Measurements from ENCODE around the gene SDF4.

DNA sequence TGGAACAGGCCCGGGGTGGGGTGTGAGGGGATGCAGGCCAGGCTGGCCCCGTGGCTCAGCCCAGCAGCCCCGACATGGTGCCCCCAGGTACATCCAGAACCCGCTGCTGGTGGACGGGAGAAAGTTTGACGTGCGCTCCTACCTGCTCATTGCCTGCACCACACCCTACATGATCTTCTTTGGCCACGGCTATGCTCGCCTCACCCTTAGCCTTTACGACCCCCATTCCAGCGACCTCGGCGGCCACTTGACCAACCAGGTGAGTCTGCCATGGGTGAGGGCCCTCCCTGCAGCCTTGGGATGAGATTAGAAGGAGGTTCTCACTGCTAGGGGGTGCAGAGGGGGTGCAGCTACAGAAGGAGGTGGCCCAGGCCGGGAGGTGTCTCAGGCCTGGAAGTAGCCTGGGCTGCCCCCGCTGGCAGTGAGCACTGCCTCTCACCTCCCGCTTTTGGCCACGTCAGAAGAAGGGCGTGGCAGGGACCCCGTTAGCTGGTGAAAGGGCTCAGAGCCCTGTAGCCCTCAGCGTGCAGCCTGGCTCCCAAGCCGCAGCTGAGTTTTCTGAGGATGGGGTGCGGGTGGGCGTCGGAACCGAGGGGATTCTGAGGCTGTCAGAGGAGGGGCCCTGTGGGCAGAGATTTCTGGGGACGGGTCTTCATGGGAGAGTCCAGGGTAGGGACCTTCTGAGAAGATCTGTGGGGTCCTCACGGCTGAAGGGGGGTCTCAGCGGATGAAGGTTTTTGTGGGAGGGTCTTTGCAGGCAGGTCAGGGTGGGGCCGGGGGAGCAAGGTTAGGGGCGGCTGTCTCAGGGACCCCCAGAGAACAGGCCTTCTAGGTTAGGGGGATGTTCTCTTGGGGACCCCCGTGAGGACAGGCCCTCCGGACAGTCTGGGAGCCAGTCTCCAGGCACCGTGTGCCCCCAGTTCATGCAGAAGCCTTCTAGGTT is 47.7 kb downstream of the SDF4 start:
- no peak for TF ChIP-seq TAF1 (IDR thresholded peaks at IDR 0.05; ENCODE audit: low read depth)
- TF ChIP-seq, protein P1, sequence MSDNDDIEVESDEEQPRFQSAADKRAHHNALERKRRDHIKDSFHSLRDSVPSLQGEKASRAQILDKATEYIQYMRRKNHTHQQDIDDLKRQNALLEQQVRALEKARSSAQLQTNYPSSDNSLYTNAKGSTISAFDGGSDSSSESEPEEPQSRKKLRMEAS (IDR thresholded peaks at IDR 0.05), result no peak
- TF ChIP-seq EP300 (IDR thresholded peaks at IDR 0.05; ENCODE audit: borderline replicate concordance), result no peak
- no peak for TF ChIP-seq FOXM1 (IDR thresholded peaks at IDR 0.05; ENCODE audit: borderline replicate concordance, low read depth)
- no peak for TF ChIP-seq YY1 (IDR thresholded peaks at IDR 0.05; ENCODE audit: low read depth)
- TF ChIP-seq, protein P2, sequence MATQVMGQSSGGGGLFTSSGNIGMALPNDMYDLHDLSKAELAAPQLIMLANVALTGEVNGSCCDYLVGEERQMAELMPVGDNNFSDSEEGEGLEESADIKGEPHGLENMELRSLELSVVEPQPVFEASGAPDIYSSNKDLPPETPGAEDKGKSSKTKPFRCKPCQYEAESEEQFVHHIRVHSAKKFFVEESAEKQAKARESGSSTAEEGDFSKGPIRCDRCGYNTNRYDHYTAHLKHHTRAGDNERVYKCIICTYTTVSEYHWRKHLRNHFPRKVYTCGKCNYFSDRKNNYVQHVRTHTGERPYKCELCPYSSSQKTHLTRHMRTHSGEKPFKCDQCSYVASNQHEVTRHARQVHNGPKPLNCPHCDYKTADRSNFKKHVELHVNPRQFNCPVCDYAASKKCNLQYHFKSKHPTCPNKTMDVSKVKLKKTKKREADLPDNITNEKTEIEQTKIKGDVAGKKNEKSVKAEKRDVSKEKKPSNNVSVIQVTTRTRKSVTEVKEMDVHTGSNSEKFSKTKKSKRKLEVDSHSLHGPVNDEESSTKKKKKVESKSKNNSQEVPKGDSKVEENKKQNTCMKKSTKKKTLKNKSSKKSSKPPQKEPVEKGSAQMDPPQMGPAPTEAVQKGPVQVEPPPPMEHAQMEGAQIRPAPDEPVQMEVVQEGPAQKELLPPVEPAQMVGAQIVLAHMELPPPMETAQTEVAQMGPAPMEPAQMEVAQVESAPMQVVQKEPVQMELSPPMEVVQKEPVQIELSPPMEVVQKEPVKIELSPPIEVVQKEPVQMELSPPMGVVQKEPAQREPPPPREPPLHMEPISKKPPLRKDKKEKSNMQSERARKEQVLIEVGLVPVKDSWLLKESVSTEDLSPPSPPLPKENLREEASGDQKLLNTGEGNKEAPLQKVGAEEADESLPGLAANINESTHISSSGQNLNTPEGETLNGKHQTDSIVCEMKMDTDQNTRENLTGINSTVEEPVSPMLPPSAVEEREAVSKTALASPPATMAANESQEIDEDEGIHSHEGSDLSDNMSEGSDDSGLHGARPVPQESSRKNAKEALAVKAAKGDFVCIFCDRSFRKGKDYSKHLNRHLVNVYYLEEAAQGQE (IDR thresholded peaks at IDR 0.05; ENCODE audit: low read depth), result no peak
- no peak for TF ChIP-seq TEAD4 (IDR thresholded peaks at IDR 0.05)
- no peak for TF ChIP-seq EGR1 (IDR thresholded peaks at IDR 0.05)
- no peak for TF ChIP-seq RAD21 (IDR thresholded peaks at IDR 0.05; ENCODE audit: low read depth)
- no peak for TF ChIP-seq CREB1 (IDR thresholded peaks at IDR 0.05; ENCODE audit: low read depth)
- TF ChIP-seq ZBTB7A (IDR thresholded peaks at IDR 0.05; ENCODE audit: low read depth), result no peak
- TF ChIP-seq NFIC (IDR thresholded peaks at IDR 0.05), result no peak
- no peak for TF ChIP-seq TCF12 (IDR thresholded peaks at IDR 0.05; ENCODE audit: low read depth)

All from Ishikawa (cell line).